PC-9 (cell line): ENCODE data around the gene PELI1. TPM values are rescaled to one million over a fixed set of nuclear protein-coding genes. Genes with fewer than 3 reads are reported as not detected.

ENCODE experiments used
- BruUV-seq: library from RNA; stranded (reverse); fragments of 400-500 nt; replicated peaks from 2 replicates; lab custom pipeline; 2021; lab: Mats Ljungman, UMichigan
- CTCF ChIA-PET: fragments of 300-600 bp; sonication (Branson Sonifier 250); formaldehyde crosslinking; loops from one replicate; lab custom pipeline; 2022; ENCODE audit warnings: antibody characterized with exemption; lab: Charles Lee
- POLR2A ChIA-PET: fragments of 300-600 bp; sonication (Branson Sonifier 250); formaldehyde crosslinking; loops from one replicate; lab custom pipeline; 2022; ENCODE audit warnings: antibody characterized with exemption; ENCODE audit not compliant: unreplicated experiment; lab: Charles Lee
- DNase-seq, 2 experiments: peaks; one replicate each; pipeline versions ENCODE4 v3.0.0 to v3.0.0-alpha.2; 2015 to 2022; ENCODE audit warnings: mixed read lengths in 1 of 2
- H2AFZ ChIP-seq: fragments of 200-600 bp; sonication (generic); 2 replicates; pipeline ENCODE4 v1.8.1; 2017; ENCODE audit warnings: antibody characterized with exemption
- H3F3A ChIP-seq: fragments of 200-600 bp; sonication (generic); 2 replicates; pipeline ENCODE4 v1.8.1; 2017; ENCODE audit warnings: antibody characterized with exemption, mild to moderate bottlenecking, low read depth; ENCODE audit not compliant: insufficient read depth
- H3K27ac ChIP-seq: fragments of 200-600 bp; sonication (generic); 2 replicates; pipeline ENCODE4 v1.6.1; 2016; ENCODE audit warnings: mixed run types
- H3K27me3 ChIP-seq: fragments of 200-600 bp; sonication (generic); 2 replicates; pipeline ENCODE4 v1.6.1; 2016; ENCODE audit warnings: low read depth, mixed run types; ENCODE audit not compliant: insufficient read depth
- H3K36me3 ChIP-seq: fragments of 200-600 bp; sonication (generic); 2 replicates; pipeline ENCODE4 v1.6.1; 2016; ENCODE audit warnings: low read depth, mixed run types
- H3K4me1 ChIP-seq: fragments of 200-600 bp; sonication (generic); replicated peaks from 2 replicates; pipeline ENCODE4 v1.6.1; 2016; ENCODE audit warnings: mixed run types; ENCODE audit not compliant: insufficient read depth
- H3K4me2 ChIP-seq: fragments of 200-600 bp; sonication (generic); 2 replicates; pipeline ENCODE4 v1.6.1; 2017; ENCODE audit warnings: mixed run types
- H3K4me3 ChIP-seq: fragments of 200-600 bp; sonication (generic); 2 replicates; pipeline ENCODE4 v1.6.1; 2016; ENCODE audit warnings: mixed run types
- H3K79me2 ChIP-seq: fragments of 200-600 bp; sonication (generic); 2 replicates; pipeline ENCODE4 v1.6.1; 2017; ENCODE audit warnings: low read depth, mixed run types
- H3K9me2 ChIP-seq: fragments of 200-600 bp; sonication (generic); 2 replicates; pipeline ENCODE4 v1.8.1; 2017; ENCODE audit warnings: mild to moderate bottlenecking; ENCODE audit not compliant: insufficient read depth
- H3K9me3 ChIP-seq: fragments of 200-600 bp; sonication (generic); 2 replicates; pipeline ENCODE4 v1.8.1; 2016; ENCODE audit warnings: low read depth; ENCODE audit not compliant: insufficient read depth
- H4K20me1 ChIP-seq: fragments of 200-600 bp; sonication (generic); 2 replicates; pipeline ENCODE4 v1.8.1; 2017; ENCODE audit not compliant: insufficient read depth
- EZH2 ChIP-seq: fragments of 200-600 bp; sonication (generic); IDR thresholded peaks from 2 replicates; pipeline ENCODE4 v1.8.0; 2017; ENCODE audit warnings: antibody characterized with exemption, low read depth
- intact Hi-C: fragments of 100-400 bp; cut with micrococcal nuclease; formaldehyde crosslinking; loops from one replicate; pipeline ENCODE4 v1.10.0; 2022; ENCODE audit not compliant: unreplicated experiment
- total RNA-seq: library from RNA; stranded (reverse); gene quantifications from 2 replicates; pipeline ENCODE4 v1.2.3, GENCODE V29; 2021
- TF ChIP-seq, protein P1 (sequence below): fragments of 200-600 bp; sonication (generic); conservative IDR thresholded peaks from 2 replicates; pipeline ENCODE4 v1.6.1; 2017; ENCODE audit warnings: mixed run types, antibody characterized with exemption, mild to moderate bottlenecking, moderate library complexity

Gene PELI1
- total RNA-seq, 1 experiment from 2014 or later = 32.6 TPM

DNA sequence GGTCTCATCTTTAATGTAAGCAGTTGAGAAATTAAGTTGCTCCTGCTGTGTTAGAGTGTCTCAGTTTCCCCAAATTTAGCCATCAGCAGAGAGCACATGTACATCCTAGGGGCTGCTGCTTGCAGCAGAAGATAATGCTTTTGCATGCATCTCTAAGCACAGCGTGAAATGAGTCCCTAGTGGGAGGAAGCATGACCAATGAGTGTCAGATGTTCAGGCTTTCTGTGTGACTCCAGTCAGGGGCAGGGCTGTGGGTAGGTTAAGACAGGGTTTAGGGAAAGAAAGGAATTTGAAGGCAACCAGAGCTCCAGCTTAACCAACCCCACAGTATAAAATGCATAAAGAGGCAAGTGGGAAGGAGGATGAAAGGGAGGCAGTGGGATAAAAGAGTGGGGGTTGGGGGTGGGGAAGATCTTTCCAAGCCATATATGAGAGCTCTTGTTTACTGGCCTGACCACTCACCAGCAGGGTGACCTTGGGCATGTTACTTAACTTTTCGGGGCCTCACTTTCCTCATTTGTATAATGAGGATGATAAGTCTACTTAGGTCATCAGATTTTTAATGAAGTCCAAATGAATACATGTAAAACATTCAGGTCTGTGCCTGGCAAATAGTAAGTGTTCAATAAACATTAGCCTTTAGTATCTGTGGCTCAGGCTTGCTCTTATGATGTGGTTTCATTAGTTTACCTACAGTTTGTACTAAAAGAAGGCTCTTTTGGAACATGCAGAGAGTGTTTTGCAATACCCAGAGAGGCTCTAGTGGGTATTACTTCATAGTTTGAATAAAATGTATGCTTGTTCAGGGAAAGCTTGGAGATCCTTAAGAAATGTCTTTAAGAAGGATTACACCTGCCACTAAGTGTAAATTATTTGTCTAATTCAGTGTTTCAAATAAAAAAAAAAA is 42.7 kb upstream of the PELI1 start:
- no peaks in the 10 kb centered on the region for H3F3A ChIP-seq
- no peaks in the 10 kb centered on the region for H3K9me2 ChIP-seq
- H3K27me3 ChIP-seq = no peaks in the 10 kb centered on the region
- H3K36me3 ChIP-seq = no peaks in the 10 kb centered on the region
- no peaks in the 10 kb centered on the region for H3K9me3 ChIP-seq
- ChIA-PET POLR2A (no interaction called here), CTCF (no interaction called here)
- no peak for DNase-seq
- no peaks in the 10 kb centered on the region for H3K4me1 ChIP-seq
- H4K20me1 ChIP-seq = no peaks in the 10 kb centered on the region
- no peaks in the 10 kb centered on the region for H3K79me2 ChIP-seq
- H3K4me3 ChIP-seq = no peak overlapping the region
- intact Hi-C loops = no loop called here
- no peak overlapping the region for H3K4me2 ChIP-seq
- no peak overlapping the region for H3K27ac ChIP-seq
- BruUV-seq = no TSS peak
- TF ChIP-seq, protein P1, sequence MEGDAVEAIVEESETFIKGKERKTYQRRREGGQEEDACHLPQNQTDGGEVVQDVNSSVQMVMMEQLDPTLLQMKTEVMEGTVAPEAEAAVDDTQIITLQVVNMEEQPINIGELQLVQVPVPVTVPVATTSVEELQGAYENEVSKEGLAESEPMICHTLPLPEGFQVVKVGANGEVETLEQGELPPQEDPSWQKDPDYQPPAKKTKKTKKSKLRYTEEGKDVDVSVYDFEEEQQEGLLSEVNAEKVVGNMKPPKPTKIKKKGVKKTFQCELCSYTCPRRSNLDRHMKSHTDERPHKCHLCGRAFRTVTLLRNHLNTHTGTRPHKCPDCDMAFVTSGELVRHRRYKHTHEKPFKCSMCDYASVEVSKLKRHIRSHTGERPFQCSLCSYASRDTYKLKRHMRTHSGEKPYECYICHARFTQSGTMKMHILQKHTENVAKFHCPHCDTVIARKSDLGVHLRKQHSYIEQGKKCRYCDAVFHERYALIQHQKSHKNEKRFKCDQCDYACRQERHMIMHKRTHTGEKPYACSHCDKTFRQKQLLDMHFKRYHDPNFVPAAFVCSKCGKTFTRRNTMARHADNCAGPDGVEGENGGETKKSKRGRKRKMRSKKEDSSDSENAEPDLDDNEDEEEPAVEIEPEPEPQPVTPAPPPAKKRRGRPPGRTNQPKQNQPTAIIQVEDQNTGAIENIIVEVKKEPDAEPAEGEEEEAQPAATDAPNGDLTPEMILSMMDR = no peak
- no peak for TF ChIP-seq EZH2
- no peak overlapping the region for H2AFZ ChIP-seq

DNA sequence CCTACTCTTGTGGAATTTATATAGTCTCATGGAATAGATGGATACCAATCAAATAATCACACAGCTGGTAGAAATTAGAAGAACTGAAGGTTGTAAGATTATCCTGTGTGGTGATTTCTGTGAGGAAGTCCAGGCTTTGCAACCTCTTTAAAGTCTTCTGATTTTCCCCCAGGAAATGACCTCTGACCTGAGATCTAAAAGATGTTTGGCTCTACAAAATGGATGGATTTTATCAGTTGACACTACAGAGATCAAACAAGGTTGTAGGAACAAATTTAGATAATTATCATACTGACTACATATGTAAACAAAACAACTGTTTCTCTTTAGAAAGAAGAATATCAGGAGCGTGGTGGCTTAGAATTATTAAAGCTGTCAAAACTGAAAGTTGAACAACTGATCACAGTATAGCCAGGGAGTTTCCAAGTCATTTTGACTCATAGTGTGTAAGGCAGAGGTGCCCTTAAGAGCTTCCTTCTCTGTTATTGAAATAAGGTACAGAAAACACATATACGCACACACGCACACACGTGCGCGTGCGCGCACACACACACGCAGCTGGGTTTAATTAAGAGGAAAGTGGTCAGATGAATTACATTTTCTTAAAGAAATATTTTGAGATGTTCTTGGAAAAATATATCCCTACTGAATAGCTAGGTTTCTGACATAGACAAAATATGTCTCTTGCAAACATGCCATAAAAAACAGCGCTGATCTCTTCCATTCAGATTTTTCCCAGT is 35.5 kb upstream of the PELI1 start:
- POLR2A ChIA-PET = no interaction called here

DNA sequence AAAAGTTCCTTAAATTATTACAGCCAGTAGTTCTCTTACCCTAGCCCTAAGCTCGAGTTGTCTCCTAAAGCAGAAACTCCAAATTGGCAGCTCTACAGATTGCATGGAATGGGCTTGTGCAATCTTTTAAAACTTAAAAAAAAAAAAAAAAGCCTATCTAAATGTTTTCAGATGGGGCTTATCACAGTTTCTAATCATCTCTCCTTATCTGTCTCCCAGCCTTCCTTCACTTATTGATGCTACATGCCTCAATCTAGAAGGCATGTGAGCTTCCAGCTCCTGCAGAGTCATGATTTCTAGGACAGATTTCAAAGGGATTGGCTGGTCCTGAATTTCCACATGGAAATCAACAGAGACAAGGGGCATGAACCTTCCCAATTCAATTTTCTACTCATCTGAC is 33.1 kb upstream of the PELI1 start:
- no peaks in the 10 kb centered on the region for H3F3A ChIP-seq
- no peak overlapping the region for H3K4me3 ChIP-seq
- H3K9me2 ChIP-seq = no peaks in the 10 kb centered on the region
- intact Hi-C loops = no loop called here
- no peak overlapping the region for H3K4me2 ChIP-seq
- H3K27ac ChIP-seq = no peak overlapping the region
- H3K79me2 ChIP-seq = no peaks in the 10 kb centered on the region
- H3K9me3 ChIP-seq = no peaks in the 10 kb centered on the region
- no peaks in the 10 kb centered on the region for H3K36me3 ChIP-seq
- no TSS peak for BruUV-seq
- DNase-seq = no peak
- H2AFZ ChIP-seq = no peak overlapping the region
- TF ChIP-seq EZH2 = no peak
- TF ChIP-seq, protein P1 = no peak
- H3K4me1 ChIP-seq = 0 out of 2 replicates have a peak, but pooled peaks cover 4% of the 10 kb centered on the region
- no peaks in the 10 kb centered on the region for H4K20me1 ChIP-seq
- ChIA-PET POLR2A (no interaction called here), CTCF (no interaction called here)
- H3K27me3 ChIP-seq = no peaks in the 10 kb centered on the region

More for the DNA sequence above, 35.5 kb upstream of the PELI1 start:
- no peak for DNase-seq
- Histone ChIP-seq H3K4me3 (no peak overlapping the region), H3K9me2 (no peaks in the 10 kb centered on the region), H3K27me3 (no peaks in the 10 kb centered on the region), H3K79me2 (no peaks in the 10 kb centered on the region), H2AFZ (no peak overlapping the region), H3K9me3 (no peaks in the 10 kb centered on the region), H4K20me1 (no peaks in the 10 kb centered on the region), H3K4me1 (0 out of 2 replicates have a peak, but pooled peaks cover 4% of the 10 kb centered on the region), H3K27ac (no peak overlapping the region), H3K4me2 (no peak overlapping the region), H3F3A (no peaks in the 10 kb centered on the region), H3K36me3 (no peaks in the 10 kb centered on the region)
- CTCF ChIA-PET = no interaction called here
- no TSS peak for BruUV-seq
- TF ChIP-seq, protein P1 = no peak
- no peak for TF ChIP-seq EZH2
- intact Hi-C loops = no loop called here
